Left ventricle myocardium superior (tissue), 1 donor: ENCODE data around the gene SLC22A2. TPM values are rescaled to one million over a fixed set of nuclear protein-coding genes. Genes with fewer than 3 reads are reported as not detected.

Experiments used
- ATAC-seq: fragments of 200-7000 bp; cut with Tn5 transposase; one replicate; pipeline ENCODE4 v1.9.1; 2020; ENCODE audit warnings: mild to moderate bottlenecking, moderate library complexity
- DNase-seq: peaks from one replicate; pipeline ENCODE4 v3.0.0-alpha.2; 2020
- intact Hi-C: fragments of 100-400 bp; cut with micrococcal nuclease; formaldehyde crosslinking; loops from one replicate; pipeline ENCODE4 v1.11.0; 2022
- total RNA-seq: library from RNA; stranded (reverse); fragmentation: NEBNext Ultra II Directional; extraction: Animal tissue kit (Norgen Biotek cat#: 25700); gene quantifications from one replicate; pipeline ENCODE4 v1.2.1, GENCODE V29; 2021
- donor health status: DM: no; HTN: yes; CAD: no; lungs with severe emphysema.

Gene SLC22A2
- total RNA-seq, 1 donor from 2014 or later, result not detected

DNA sequence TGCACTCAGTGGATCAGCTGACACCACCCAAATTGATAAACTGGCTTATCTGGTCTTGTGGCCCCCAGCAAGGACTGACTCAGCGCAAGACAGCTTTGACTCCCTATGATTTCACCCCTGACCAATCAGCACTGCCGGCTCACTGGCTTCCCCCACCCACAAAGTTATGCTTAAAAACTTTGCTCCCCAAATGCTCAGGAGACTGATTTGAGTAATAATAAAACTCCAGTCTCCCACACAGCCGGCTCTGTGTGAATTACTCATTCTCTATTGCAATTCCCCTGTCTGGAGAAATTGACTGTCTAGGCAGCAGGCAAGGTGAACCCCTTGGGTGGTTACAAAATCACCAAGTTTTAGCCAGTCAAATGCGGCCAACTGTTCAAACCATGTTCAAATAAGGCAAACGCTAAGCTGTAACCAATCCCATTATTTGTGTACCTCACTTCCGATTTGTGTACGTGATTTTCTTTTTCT is 32.5 kb downstream of the SLC22A2 start:
- ATAC-seq (no peak), DNase-seq (no peak)
- intact Hi-C loops, result no loop called here

DNA sequence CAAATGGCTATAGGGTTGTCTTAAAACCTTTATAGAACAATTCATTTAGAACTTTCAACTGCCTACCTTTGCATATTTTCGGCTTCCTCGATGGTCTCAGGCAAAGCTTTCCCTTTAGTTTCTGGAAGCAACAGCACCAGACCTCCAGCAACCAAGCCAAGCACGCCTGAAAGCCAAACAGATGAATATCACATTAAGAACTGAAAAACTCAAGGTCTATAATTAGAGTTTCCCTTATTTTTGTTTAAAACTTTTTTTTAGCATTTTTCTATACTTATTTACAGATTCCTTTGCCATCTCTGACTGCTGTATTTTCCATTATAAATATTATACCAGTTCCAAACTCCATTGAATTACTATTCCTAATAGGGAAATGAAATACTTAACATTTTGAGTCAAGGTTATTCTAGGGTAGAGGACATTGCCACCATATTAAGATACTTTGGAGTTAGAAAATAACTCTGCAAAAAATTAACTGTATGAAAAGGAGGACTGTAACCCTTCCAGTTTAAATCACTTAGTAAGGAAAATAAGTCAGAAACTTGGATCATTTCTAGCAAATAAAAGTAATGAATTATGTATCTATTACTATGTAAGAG is 33.9 kb downstream of the SLC22A2 start:
- intact Hi-C loops, result no loop called here
- no peak for ATAC-seq
- DNase-seq, result no peak

DNA sequence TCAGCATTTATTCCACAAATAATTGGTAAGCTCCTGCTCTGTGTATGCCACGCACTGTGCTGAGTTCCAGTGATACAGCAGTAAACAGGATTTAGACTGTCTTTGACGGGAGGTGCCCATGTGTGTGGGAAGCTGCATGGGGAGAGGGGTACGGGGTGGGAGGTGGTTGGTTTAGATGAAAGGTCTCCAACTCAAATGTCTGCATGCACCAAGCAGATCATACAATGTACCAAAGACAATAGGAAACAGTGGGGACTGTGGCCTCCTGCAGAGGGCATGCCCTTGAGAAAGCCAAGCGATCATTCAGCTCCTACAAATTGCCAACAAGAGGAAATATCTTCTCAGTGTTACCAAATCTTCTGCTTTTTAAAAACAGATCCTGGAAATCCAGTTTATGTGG is 36.1 kb downstream of the SLC22A2 start:
- intact Hi-C loops, result no loop called here
- ATAC-seq (no peak), DNase-seq (no peak)

DNA sequence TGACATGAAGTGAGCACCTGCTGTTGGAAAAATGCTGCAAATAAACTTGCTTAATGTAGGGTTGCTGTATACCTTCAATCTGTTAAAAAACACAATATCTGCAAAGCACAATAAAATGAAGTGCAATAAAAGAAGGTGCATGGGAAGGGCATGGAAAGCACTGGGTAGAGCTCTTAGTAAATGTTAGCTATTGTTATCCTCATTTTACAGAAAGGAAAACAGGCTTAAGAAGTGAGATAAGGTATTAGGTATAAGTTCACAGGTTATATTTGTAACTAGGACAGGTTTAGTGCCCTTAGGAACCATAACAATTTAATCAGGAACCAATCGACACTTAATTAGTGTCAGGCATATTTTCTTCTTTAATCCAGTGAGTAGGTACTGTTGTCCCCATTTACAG is 36.7 kb downstream of the SLC22A2 start:
- intact Hi-C loops, result no loop called here
- DNase-seq, result no peak
- ATAC-seq, result no peak

DNA sequence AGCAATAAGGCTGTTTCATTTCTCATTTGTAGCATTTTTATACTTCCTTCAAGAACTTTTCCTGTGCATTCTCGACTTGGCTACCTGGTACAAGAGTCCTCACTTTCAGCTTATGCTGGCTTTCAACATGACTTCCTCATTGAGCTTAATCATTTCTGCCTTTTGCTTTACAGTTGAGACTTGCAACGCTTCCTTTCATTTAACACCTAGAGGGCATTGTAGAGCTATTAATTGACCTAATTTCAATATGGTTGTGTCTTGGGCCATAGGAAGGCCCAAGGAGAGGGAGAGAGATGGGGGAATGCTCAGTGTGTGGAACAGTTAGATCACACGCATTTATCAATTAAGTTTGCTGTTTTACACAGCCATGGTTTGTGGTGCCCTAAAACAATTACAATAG is 37.2 kb downstream of the SLC22A2 start:
- DNase-seq, result no peak
- intact Hi-C loops, result no loop called here
- ATAC-seq, result no peak

- no peak for ATAC-seq
- DNase-seq, result no peak
- intact Hi-C loops, result no loop called here
Observed at GRCh38 chr6:160218810-160219209, 39.8 kb downstream of the SLC22A2 start.

- no peak for DNase-seq
- intact Hi-C loops, result no loop called here
- no peak for ATAC-seq
Observed at GRCh38 chr6:160217863-160218262, 40.8 kb downstream of the SLC22A2 start.

DNA sequence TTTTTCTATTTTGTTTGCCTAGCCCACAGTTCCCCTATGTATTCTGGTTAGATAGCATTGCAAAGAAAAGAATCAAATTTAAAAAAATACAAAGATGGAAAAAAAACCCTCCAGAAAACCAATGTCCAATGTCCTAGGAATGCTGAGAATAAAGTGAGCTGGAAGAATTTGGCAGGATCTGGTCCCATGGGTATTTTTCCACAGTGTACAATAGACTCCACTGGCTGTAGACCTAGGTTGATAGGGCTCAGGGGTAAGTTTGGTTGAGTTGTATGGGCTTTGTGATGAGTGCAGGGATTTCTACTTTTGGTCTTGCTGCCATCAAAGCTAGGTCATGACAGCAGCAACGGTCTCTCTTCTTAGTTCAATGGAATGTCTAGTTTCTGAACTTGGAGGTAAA is 41.5 kb downstream of the SLC22A2 start:
- intact Hi-C loops, result no loop called here
- ATAC-seq, result peak; percentile 33
- no peak for DNase-seq

- intact Hi-C loops, result no loop called here
- DNase-seq, result no peak
- no peak for ATAC-seq
Observed at GRCh38 chr6:160215232-160215631, 43.4 kb downstream of the SLC22A2 start.

DNA sequence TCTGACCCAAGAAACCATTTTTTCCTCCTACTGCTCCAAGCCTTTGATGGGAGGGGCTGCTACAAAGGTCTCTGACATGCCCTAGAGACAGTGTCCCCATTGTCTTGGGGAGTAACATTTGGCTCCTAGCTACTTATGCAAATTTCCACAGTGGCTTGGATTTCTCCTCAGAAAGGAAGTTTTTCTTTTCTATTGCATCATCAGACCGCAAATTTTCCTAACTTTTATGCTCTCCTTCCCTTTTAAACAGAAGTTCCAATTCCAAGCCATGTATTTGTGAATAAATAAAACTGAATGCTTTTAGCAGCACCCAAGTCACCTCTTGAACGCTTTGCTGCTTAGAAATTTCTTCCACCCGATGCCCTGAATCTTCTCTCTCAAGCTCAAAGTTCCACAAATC is 51.0 kb downstream of the SLC22A2 start:
- intact Hi-C loops, result no loop called here
- DNase-seq (no peak), ATAC-seq (no peak)

- intact Hi-C loops, result no loop called here
- DNase-seq (no peak), ATAC-seq (no peak)
Observed at GRCh38 chr6:160204710-160205109, 53.9 kb downstream of the SLC22A2 start.

DNA sequence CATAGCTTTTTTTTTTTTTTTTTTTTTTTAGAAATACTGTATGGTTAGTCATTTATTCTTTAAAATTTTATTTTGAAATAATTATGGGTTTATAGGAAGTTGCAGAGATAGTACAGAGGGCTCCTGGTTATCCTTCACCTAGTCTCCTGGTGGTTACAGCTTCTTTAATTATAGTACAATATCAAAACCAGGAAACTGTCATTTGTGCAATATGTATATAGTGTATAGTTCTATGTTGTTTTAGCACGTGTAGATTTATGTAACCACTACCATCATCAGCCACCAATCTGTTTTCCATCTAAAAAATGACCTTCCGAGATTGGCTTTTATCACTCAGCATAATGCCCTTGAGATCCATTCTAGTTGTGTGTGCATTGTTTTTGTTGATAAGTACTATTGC is 54.7 kb downstream of the SLC22A2 start:
- DNase-seq (no peak), ATAC-seq (no peak)
- intact Hi-C loops, result no loop called here

- intact Hi-C loops, result no loop called here
- ATAC-seq (no peak), DNase-seq (no peak)
Observed at GRCh38 chr6:160203522-160203921, 55.1 kb downstream of the SLC22A2 start.

GRCh38 chr6:160203076-160203475 is 55.5 kb downstream of the SLC22A2 start:
- no peak for ATAC-seq
- no peak for DNase-seq
- intact Hi-C loops, result no loop called here

- DNase-seq (no peak), ATAC-seq (no peak)
- intact Hi-C loops, result no loop called here
Observed at GRCh38 chr6:160202411-160202810, 56.2 kb downstream of the SLC22A2 start.

GRCh38 chr6:160201061-160201460 is 57.6 kb downstream of the SLC22A2 start:
- intact Hi-C loops, result no loop called here
- peak; percentile 63 for ATAC-seq

DNA sequence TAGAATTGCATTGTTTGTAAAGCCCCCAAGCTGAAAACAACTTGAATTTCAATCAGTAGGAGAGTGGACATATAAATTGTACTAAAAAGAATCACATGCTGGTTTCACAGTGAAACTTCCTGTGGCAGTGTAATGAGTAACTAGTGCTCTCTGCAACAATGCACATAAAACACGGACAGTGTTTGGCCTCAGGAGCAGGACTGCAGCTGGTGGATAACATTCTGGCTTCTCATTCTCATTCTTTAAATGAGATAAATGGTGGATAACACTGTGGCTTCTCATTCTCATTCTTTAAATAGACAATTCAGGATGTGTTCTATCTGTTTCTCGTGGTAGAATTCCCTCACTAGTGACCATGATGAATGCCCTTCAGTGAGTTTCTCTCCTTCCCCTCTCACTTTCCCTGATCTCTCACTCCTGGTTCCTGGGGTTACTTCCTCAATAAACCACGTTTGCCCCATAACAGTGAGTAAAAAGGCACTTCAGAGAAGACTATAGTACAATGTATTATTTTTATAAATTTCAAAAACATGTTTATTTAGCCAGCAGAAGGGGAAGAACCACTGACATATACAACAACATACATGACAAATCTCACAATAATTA is 59.9 kb downstream of the SLC22A2 start:
- intact Hi-C loops, result no loop called here
- ATAC-seq (no peak), DNase-seq (no peak)

More at GRCh38 chr6:160201061-160201460, 57.6 kb downstream of the SLC22A2 start:
- DNase-seq, result no peak

DNA sequence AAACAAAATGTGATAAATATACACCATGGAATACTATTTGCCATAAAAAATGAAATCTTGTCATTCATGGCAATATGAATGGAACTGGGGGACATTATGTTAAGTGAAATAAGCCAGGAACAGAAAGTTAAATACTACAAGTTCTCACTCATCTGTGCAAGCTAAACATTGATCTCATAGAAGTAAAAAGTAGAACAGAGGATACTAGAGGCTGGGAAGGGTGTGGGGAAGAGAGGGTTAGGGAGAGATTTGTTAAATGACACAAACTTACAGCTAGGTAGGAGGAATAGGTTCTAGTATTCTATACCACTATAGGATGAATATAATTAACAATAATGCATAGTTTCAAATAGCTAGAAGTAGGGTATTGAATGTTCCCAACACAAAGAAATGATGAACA is 61.0 kb downstream of the SLC22A2 start:
- intact Hi-C loops, result no loop called here
- ATAC-seq (no peak), DNase-seq (no peak)

- no peak for ATAC-seq
- intact Hi-C loops, result no loop called here
- DNase-seq, result no peak
Observed at GRCh38 chr6:160194808-160195207, 63.8 kb downstream of the SLC22A2 start.

DNA sequence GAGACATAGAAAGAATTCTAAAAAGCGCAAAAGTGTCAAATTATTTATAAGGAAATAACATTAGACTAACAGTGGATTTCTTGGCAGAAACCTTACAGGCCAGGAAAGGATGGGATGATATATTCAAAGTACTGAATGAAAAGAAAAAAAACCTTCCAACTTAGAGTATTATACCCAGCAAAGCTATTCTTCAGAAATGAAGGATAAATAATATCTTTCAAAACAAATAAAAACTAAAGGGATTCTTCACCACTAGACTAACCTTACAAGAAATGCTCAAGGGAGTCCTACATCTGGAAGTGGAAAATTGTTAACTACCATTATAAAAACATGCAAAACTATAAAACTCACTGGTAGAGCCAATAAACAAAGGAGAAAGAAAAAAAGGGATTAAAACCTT is 65.8 kb downstream of the SLC22A2 start:
- intact Hi-C loops, result no loop called here

GRCh38 chr6:160190973-160191372 is 67.6 kb downstream of the SLC22A2 start:
- intact Hi-C loops, result no loop called here
- no peak for ATAC-seq
- no peak for DNase-seq

More for the DNA sequence above, 65.8 kb downstream of the SLC22A2 start:
- no peak for DNase-seq
- no peak for ATAC-seq
